SK-N-SH (cell line): ENCODE measurements around the gene ABCB6.

Source experiments
- TF ChIP-seq, protein P1 (sequence below): IDR thresholded peaks from 2 replicates; pipeline ENCODE4 v1.4.0; 2012; ENCODE audit warnings: low read depth, borderline replicate concordance
- TF ChIP-seq, protein P2 (sequence below): fragments of 200-600 bp; sonication (generic); IDR thresholded peaks from 2 replicates; pipeline ENCODE4 v1.6.1; 2017; ENCODE audit warnings: antibody characterized with exemption, mild to moderate bottlenecking, moderate library complexity

DNA sequence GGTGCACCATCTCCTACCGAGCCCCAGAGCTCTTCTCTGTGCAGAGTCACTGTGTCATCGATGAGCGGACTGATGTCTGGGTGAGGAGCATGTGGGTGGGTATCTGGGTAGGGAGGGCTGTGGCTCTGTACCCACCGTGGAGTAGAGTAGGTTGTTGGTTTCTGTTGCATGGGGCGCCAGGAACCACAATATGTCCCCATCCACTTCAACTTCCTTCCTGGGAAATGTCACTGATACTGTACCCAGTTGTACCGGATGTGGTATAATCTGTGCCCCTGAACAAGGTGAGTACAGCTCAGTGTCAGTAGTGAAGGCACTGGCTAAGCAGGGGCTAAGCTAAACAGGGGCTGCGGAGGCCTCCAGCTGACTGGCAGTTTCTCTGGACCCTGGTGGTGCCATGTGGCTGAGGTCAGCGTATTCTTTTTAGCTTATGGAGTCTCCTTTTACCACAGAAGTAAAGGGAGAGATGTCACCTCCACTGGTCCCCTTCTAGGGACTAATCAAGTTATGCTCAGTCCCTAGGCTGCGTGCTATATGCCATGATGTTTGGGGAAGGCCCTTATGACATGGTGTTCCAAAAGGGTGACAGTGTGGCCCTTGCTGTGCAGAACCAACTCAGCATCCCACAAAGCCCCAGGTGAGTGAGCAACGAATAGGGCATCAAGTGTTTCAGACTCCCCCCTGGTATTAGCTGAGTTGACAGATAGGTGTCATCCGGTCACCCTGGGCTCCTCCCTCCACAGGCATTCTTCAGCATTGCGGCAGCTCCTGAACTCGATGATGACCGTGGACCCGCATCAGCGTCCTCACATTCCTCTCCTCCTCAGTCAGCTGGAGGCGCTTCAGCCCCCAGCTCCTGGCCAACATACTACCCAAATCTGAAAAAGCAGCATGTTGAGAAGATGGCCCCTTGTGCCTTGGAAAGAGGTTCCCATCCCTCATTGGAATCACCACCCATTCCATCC is 29.2 kb upstream of the ABCB6 start:
- TF ChIP-seq, protein P1, sequence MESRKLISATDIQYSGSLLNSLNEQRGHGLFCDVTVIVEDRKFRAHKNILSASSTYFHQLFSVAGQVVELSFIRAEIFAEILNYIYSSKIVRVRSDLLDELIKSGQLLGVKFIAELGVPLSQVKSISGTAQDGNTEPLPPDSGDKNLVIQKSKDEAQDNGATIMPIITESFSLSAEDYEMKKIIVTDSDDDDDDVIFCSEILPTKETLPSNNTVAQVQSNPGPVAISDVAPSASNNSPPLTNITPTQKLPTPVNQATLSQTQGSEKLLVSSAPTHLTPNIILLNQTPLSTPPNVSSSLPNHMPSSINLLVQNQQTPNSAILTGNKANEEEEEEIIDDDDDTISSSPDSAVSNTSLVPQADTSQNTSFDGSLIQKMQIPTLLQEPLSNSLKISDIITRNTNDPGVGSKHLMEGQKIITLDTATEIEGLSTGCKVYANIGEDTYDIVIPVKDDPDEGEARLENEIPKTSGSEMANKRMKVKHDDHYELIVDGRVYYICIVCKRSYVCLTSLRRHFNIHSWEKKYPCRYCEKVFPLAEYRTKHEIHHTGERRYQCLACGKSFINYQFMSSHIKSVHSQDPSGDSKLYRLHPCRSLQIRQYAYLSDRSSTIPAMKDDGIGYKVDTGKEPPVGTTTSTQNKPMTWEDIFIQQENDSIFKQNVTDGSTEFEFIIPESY = no peak
- TF ChIP-seq, protein P2, sequence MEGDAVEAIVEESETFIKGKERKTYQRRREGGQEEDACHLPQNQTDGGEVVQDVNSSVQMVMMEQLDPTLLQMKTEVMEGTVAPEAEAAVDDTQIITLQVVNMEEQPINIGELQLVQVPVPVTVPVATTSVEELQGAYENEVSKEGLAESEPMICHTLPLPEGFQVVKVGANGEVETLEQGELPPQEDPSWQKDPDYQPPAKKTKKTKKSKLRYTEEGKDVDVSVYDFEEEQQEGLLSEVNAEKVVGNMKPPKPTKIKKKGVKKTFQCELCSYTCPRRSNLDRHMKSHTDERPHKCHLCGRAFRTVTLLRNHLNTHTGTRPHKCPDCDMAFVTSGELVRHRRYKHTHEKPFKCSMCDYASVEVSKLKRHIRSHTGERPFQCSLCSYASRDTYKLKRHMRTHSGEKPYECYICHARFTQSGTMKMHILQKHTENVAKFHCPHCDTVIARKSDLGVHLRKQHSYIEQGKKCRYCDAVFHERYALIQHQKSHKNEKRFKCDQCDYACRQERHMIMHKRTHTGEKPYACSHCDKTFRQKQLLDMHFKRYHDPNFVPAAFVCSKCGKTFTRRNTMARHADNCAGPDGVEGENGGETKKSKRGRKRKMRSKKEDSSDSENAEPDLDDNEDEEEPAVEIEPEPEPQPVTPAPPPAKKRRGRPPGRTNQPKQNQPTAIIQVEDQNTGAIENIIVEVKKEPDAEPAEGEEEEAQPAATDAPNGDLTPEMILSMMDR = no peak
